ENCODE data around the gene TRIM28.

- no peak for TF ChIP-seq CTCF (IDR thresholded peaks at IDR 0.05)
- TF ChIP-seq POLR2A (IDR thresholded peaks at IDR 0.05) = no peak
- TF ChIP-seq POLR2AphosphoS5 (IDR thresholded peaks at IDR 0.05) = no peak
Observed at GRCh38 chr19:58536852-58537798, 6.7 kb upstream of the TRIM28 start.
